Measurements from ENCODE around the gene FAHD2A.
"Not testable (repeated sequence)": the region's sequence is repeated elsewhere in the genome, so short reads cannot be mapped to it uniquely, and the experiment has no call there.

DNA sequence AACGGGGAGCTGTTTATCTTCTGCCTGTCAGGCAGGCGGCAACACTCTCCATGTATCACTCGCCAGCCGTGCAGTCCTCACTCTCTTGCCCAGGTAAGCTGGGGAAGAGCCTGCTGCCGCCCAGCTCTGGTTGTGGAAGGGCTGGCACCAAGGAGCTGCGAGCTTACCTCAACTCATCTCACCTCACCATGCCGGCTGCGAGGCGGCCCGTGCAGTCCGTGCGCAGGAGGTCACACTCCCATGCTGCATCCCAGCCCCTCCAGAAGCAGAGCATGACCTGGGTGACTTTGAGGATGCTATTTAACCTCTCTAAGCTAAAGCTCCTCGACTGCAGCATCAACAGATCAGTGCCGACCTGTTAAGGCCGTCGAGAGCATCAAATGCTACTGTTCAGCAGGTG is 13.1 kb downstream of the FAHD2A start:
- not testable (repeated sequence) for TF ChIP-seq TAF1 (IDR thresholded peaks at IDR 0.05; ENCODE audit: low read depth); EZH2 (IDR thresholded peaks at IDR 0.05; ENCODE audit: borderline replicate concordance, insufficient read depth, low read length, poor library complexity, severe bottlenecking); EP300 (conservative IDR thresholded peaks at IDR 0.05; ENCODE audit: poor library complexity, severe bottlenecking); POLR2AphosphoS5 (IDR thresholded peaks at IDR 0.05); REST (IDR thresholded peaks at IDR 0.05; ENCODE audit: borderline replicate concordance)
- TF ChIP-seq, protein P1, sequence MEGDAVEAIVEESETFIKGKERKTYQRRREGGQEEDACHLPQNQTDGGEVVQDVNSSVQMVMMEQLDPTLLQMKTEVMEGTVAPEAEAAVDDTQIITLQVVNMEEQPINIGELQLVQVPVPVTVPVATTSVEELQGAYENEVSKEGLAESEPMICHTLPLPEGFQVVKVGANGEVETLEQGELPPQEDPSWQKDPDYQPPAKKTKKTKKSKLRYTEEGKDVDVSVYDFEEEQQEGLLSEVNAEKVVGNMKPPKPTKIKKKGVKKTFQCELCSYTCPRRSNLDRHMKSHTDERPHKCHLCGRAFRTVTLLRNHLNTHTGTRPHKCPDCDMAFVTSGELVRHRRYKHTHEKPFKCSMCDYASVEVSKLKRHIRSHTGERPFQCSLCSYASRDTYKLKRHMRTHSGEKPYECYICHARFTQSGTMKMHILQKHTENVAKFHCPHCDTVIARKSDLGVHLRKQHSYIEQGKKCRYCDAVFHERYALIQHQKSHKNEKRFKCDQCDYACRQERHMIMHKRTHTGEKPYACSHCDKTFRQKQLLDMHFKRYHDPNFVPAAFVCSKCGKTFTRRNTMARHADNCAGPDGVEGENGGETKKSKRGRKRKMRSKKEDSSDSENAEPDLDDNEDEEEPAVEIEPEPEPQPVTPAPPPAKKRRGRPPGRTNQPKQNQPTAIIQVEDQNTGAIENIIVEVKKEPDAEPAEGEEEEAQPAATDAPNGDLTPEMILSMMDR (IDR thresholded peaks at IDR 0.05; ENCODE audit: poor library complexity, severe bottlenecking), result not testable (repeated sequence)

All from neural cell (in vitro differentiated cells).